BLaER1 treated with 17β-estradiol and CSF1 and Interleukin-3, amounts not matched to agents 10 nM and 100 nM (cell line): ENCODE results near the gene NDUFS2.
A peak's percentile ranks its signal among the peaks of the same experiment; 100 is the strongest.

Experiments used
- H3K27ac ChIP-seq, 11 experiments: shearing (Covaris generic); formaldehyde crosslinking; 2 replicates each; pipeline ENCODE4 v1.8.1; 2022
- H3K27me3 ChIP-seq, 11 experiments: shearing (Covaris generic); formaldehyde crosslinking; 2 replicates each; pipeline ENCODE4 v1.8.1; 2022
- H3K36me3 ChIP-seq, 11 experiments: shearing (Covaris generic); formaldehyde crosslinking; 2 replicates each; pipeline ENCODE4 v1.8.1; 2022
- H3K4me1 ChIP-seq, 10 experiments: shearing (Covaris generic); formaldehyde crosslinking; 2 replicates each; pipeline ENCODE4 v1.8.1; 2022
- H3K4me2 ChIP-seq, 11 experiments: shearing (Covaris generic); formaldehyde crosslinking; 2 replicates each; pipeline ENCODE4 v1.8.1; 2022
- H3K4me3 ChIP-seq, 10 experiments: shearing (Covaris generic); formaldehyde crosslinking; 2 replicates each; pipeline ENCODE4 v1.8.1; 2022
- H3K9ac ChIP-seq, 11 experiments: shearing (Covaris generic); formaldehyde crosslinking; 2 replicates each; pipeline ENCODE4 v1.8.1; 2022
- H3K9me3 ChIP-seq, 11 experiments: shearing (Covaris generic); formaldehyde crosslinking; replicated peaks in 1 of 11; 2 replicates each; pipeline ENCODE4 v1.8.1; 2022
- H4K20me1 ChIP-seq, 11 experiments: shearing (Covaris generic); formaldehyde crosslinking; 2 replicates each; pipeline ENCODE4 v1.8.1; 2022
- Cebpa-rat ChIP-seq, 11 experiments: shearing (Covaris generic); IDR thresholded peaks; 2 replicates each; pipeline ENCODE4 v1.8.1; 2022

NDUFS2 gene

GRCh38 chr1:161260376-161261260 lies 58.5 kb downstream of the NDUFS2 start:
- Histone ChIP-seq H3K9me3 (peaks cover 31 to 38% (median 35%) of the 10 kb centered on the region in 11 experiments), H3K9ac (peak overlapping the region in 5 of 11 experiments; percentile 7 to 62 (median 10); a peak in 6 of 22 replicates), H3K4me1 (peaks cover 21 to 37% (median 31%) of the 10 kb centered on the region in 10 experiments), H4K20me1 (no peaks in the 10 kb centered on the region), H3K36me3 (peaks cover 0 to 7% (median 0%) of the 10 kb centered on the region in 11 experiments; a peak in 4 of 22 replicates), H3K4me3 (peak overlapping the region in 1 of 10 experiments; percentile 1; a peak in 1 of 20 replicates), H3K4me2 (peak overlapping the region; percentile 29 to 88 (median 76); a peak in 21 of 22 replicates), H3K27ac (peak overlapping the region in 1 of 11 experiments; percentile 2; a peak in 1 of 22 replicates), H3K27me3 (0 out of 22 replicates have a peak, but pooled peaks cover 0 to 8% (median 0%) of the 10 kb centered on the region in 11 experiments)
- TF ChIP-seq Cebpa-rat (IDR thresholded peaks at IDR 0.05), result no peak

GRCh38 chr1:161261261-161262235 lies 59.4 kb downstream of the NDUFS2 start:
- H3K4me1 ChIP-seq, result peaks cover 21 to 37% (median 31%) of the 10 kb centered on the region in 10 experiments
- no peak overlapping the region for H3K4me3 ChIP-seq
- peak overlapping the region in 5 of 11 experiments; percentile 7 to 62 (median 10); a peak in 3 of 22 replicates for H3K9ac ChIP-seq
- H4K20me1 ChIP-seq, result no peaks in the 10 kb centered on the region
- peak overlapping the region in 1 of 11 experiments; percentile 2; a peak in 1 of 22 replicates for H3K27ac ChIP-seq
- peaks cover 0 to 7% (median 0%) of the 10 kb centered on the region in 11 experiments; a peak in 4 of 22 replicates for H3K36me3 ChIP-seq
- H3K9me3 ChIP-seq, result peaks cover 25 to 29% (median 27%) of the 10 kb centered on the region in 11 experiments
- peak overlapping the region; percentile 29 to 88 (median 76) for H3K4me2 ChIP-seq
- H3K27me3 ChIP-seq, result 0 out of 22 replicates have a peak, but pooled peaks cover 0 to 8% (median 0%) of the 10 kb centered on the region in 11 experiments
- no peak for TF ChIP-seq Cebpa-rat (IDR thresholded peaks at IDR 0.05)
